ENCODE data around the gene ZNF577. TPM values are rescaled to one million over a fixed set of nuclear protein-coding genes. Genes with fewer than 3 reads are reported as not detected.
"Not testable (repeated sequence)": the region's sequence is repeated elsewhere in the genome, so short reads cannot be mapped to it uniquely, and the experiment has no call there.

Gene ZNF577
- polyA plus RNA-seq (2013, experiment 1 of 2) = 8.8 TPM
- polyA plus RNA-seq (2013, experiment 2 of 2) = 10.1 TPM

DNA sequence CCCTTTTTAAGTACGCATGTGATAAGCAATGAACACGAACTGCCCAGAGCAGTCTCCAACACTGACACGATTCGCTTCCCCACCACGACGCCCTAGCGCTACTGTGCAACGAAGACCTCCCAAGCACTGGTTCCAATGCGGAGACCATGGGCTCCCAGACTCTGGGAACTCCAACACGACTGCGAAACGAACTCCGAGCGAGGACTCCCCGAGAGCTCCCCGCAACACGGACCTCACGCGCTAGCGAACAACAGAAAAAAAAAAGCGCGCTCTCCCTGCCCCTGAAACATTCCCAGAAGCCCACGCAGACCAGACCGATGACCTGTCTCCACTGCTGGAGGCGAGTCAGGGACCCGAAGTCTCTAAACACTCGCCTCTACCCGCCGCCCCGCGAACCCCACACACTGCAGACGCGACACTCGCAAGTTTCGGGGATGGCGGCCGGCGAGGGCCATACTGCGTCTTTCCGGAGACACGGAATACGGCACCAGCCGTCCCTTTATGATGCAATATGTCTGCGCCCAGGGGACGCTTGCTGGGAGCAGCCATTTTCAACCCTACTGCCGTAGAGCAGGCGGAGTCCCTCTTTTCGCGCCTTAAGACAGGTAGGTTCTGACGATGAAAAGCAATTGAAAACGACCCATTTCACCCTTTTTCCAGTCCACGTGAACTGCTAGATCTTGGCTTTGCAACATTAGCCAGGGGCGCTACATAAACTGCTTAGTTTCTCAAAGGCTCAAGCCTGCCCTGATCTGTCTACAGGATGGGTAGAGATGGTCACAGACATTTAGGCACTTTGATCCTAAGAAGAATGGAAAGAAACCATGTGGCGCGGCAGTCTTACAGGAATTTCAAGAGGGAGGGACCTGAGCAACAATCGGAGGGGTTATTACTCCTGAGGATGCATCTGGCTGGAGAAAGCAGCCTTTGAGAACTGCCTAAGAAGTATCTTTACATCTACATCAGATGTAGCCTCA is at the start of gene ZNF577:
ZNF577 (minus strand) TSS at position 430 of the 977 bp plus-strand sequence. CDS start 7,569 bp downstream, outside the sequence.
- peak within 1 kb of the TSS; percentile 82 for H3K4me3 ChIP-seq (ENCODE audit: low read length)
- WGBS = 59% methylated on average over 56 of the region's 56 CpGs
- H3K27me3 ChIP-seq (ENCODE audit: insufficient read depth, low read length) = no peaks in the 10 kb centered on the region
- H3K36me3 ChIP-seq (ENCODE audit: insufficient read depth, low read length) = peaks cover 76% of the 10 kb centered on the region
- peaks cover 11% of the 10 kb centered on the region; the same call in 1 of the 2 replicates for H3K4me1 ChIP-seq (ENCODE audit: insufficient read depth, low read length)
- peak within 1 kb of the TSS; percentile 93 for H3K9ac ChIP-seq (ENCODE audit: low read depth, low read length)
- H3K9me3 ChIP-seq (ENCODE audit: insufficient read depth, low read depth, low read length) = peaks cover 59% of the 10 kb centered on the region
- peak within 1 kb of the TSS; percentile 96 for H3K27ac ChIP-seq (ENCODE audit: low read depth, low read length)

- 94% methylated on average over 8 of the region's 8 CpGs for whole genome bisulfite sequencing
- Histone ChIP-seq H3K9me3 (ENCODE audit: insufficient read depth, low read depth, low read length) (peaks cover 2% of the 10 kb centered on the region; the same call in 1 of the 2 replicates), H3K9ac (ENCODE audit: low read depth, low read length) (no peak overlapping the region), H3K27me3 (ENCODE audit: insufficient read depth, low read length) (no peaks in the 10 kb centered on the region), H3K4me3 (ENCODE audit: low read length) (no peak overlapping the region), H3K27ac (ENCODE audit: low read depth, low read length) (no peak overlapping the region), H3K36me3 (ENCODE audit: insufficient read depth, low read length) (peaks cover 84% of the 10 kb centered on the region), H3K4me1 (ENCODE audit: insufficient read depth, low read length) (no peaks in the 10 kb centered on the region; the same call in 1 of the 2 replicates)
Observed at GRCh38 chr19:51931921-51932320, 44.2 kb upstream of the ZNF577 start.

- H3K4me1 ChIP-seq (ENCODE audit: insufficient read depth, low read length) = no peaks in the 10 kb centered on the region; the same call in 1 of the 2 replicates
- H3K9ac ChIP-seq (ENCODE audit: low read depth, low read length) = peak overlapping the region; percentile 98
- no peaks in the 10 kb centered on the region for H3K27me3 ChIP-seq (ENCODE audit: insufficient read depth, low read length)
- peaks cover 29% of the 10 kb centered on the region for H3K9me3 ChIP-seq (ENCODE audit: insufficient read depth, low read depth, low read length)
- H3K36me3 ChIP-seq (ENCODE audit: insufficient read depth, low read length) = peaks cover 43% of the 10 kb centered on the region
- no peak overlapping the region for H3K27ac ChIP-seq (ENCODE audit: low read depth, low read length)
- peak overlapping the region; percentile 90 for H3K4me3 ChIP-seq (ENCODE audit: low read length)
- 42% methylated on average over 13 of the region's 13 CpGs for WGBS
Observed at GRCh38 chr19:51927859-51928258, 40.1 kb upstream of the ZNF577 start.

- H3K4me3 ChIP-seq (ENCODE audit: low read length) = peak within 1 kb of the TSS; percentile 90
- peak within 1 kb of the TSS; percentile 97 for H3K27ac ChIP-seq (ENCODE audit: low read depth, low read length)
- H3K4me1 ChIP-seq (ENCODE audit: insufficient read depth, low read length) = no peaks in the 10 kb centered on the region; the same call in 1 of the 2 replicates
- H3K9me3 ChIP-seq (ENCODE audit: insufficient read depth, low read depth, low read length) = peaks cover 37% of the 10 kb centered on the region
- WGBS = under 1% methylated on average over 52 of the region's 52 CpGs
- H3K9ac ChIP-seq (ENCODE audit: low read depth, low read length) = peak within 1 kb of the TSS; percentile 98
- H3K27me3 ChIP-seq (ENCODE audit: insufficient read depth, low read length) = no peaks in the 10 kb centered on the region
- H3K36me3 ChIP-seq (ENCODE audit: insufficient read depth, low read length) = peaks cover 35% of the 10 kb centered on the region
Observed at GRCh38 chr19:51926784-51927741, 39.3 kb upstream of the ZNF577 start, which contains the start of gene ZNF613. ZNF613 (plus strand) TSS chr19:51927472; CDS start chr19:51936221, 8,749 bp downstream.

- Histone ChIP-seq H3K9ac (ENCODE audit: low read depth, low read length) (peak overlapping the region; percentile 98), H3K4me1 (ENCODE audit: insufficient read depth, low read length) (no peaks in the 10 kb centered on the region; the same call in 1 of the 2 replicates), H3K27ac (ENCODE audit: low read depth, low read length) (peak overlapping the region; percentile 97), H3K27me3 (ENCODE audit: insufficient read depth, low read length) (no peaks in the 10 kb centered on the region), H3K36me3 (ENCODE audit: insufficient read depth, low read length) (peaks cover 29% of the 10 kb centered on the region), H3K4me3 (ENCODE audit: low read length) (peak overlapping the region; percentile 90), H3K9me3 (ENCODE audit: insufficient read depth, low read depth, low read length) (peaks cover 43% of the 10 kb centered on the region)
- 18% methylated on average over 11 of the region's 11 CpGs for WGBS
Observed at GRCh38 chr19:51926426-51926783, 38.7 kb upstream of the ZNF577 start.

- H3K4me1 ChIP-seq (ENCODE audit: insufficient read depth, low read length) = no peaks in the 10 kb centered on the region
- H3K27ac ChIP-seq (ENCODE audit: low read depth, low read length) = no peak overlapping the region
- H3K27me3 ChIP-seq (ENCODE audit: insufficient read depth, low read length) = no peaks in the 10 kb centered on the region
- no peak overlapping the region for H3K4me3 ChIP-seq (ENCODE audit: low read length)
- peaks cover 85% of the 10 kb centered on the region for H3K9me3 ChIP-seq (ENCODE audit: insufficient read depth, low read depth, low read length)
- no peaks in the 10 kb centered on the region for H3K36me3 ChIP-seq (ENCODE audit: insufficient read depth, low read length)
- WGBS = 91% methylated on average over 8 of the region's 8 CpGs
- H3K9ac ChIP-seq (ENCODE audit: low read depth, low read length) = no peak overlapping the region
Observed at GRCh38 chr19:51921949-51922348, 34.2 kb upstream of the ZNF577 start.

DNA sequence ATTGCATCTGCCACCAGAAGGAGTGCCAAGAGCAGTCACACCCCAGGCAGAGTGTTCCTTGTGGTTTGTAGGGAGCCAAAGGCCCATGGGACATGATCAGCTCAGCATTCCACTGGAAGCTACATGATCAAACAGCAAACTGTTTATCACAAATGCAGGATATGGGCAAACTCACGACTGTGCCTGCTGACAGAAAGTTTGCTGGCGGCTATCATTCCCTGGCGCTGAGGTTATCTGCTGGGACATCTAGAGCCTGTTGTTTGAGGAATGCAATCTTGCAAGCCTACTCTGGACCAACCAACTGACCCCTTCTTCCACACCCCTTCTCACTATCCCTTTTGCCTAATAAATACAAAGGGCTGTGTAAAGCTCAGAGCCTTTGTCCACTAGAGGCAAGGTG is 31.9 kb upstream of the ZNF577 start:
- H3K36me3 ChIP-seq (ENCODE audit: insufficient read depth, low read length) = no peaks in the 10 kb centered on the region
- H3K4me1 ChIP-seq (ENCODE audit: insufficient read depth, low read length) = no peaks in the 10 kb centered on the region
- H3K9ac ChIP-seq (ENCODE audit: low read depth, low read length) = no peak overlapping the region
- peaks cover 93% of the 10 kb centered on the region for H3K9me3 ChIP-seq (ENCODE audit: insufficient read depth, low read depth, low read length)
- H3K4me3 ChIP-seq (ENCODE audit: low read length) = no peak overlapping the region
- 82% methylated on average over 3 of the region's 3 CpGs for WGBS
- H3K27ac ChIP-seq (ENCODE audit: low read depth, low read length) = no peak overlapping the region
- H3K27me3 ChIP-seq (ENCODE audit: insufficient read depth, low read length) = no peaks in the 10 kb centered on the region

GRCh38 chr19:51916167-51916566 is 28.4 kb upstream of the ZNF577 start:
- Histone ChIP-seq H3K4me1 (ENCODE audit: insufficient read depth, low read length) (no peaks in the 10 kb centered on the region), H3K4me3 (ENCODE audit: low read length) (no peak overlapping the region), H3K27me3 (ENCODE audit: insufficient read depth, low read length) (no peaks in the 10 kb centered on the region), H3K36me3 (ENCODE audit: insufficient read depth, low read length) (no peaks in the 10 kb centered on the region), H3K9me3 (ENCODE audit: insufficient read depth, low read depth, low read length) (peaks cover 97% of the 10 kb centered on the region), H3K9ac (ENCODE audit: low read depth, low read length) (no peak overlapping the region), H3K27ac (ENCODE audit: low read depth, low read length) (no peak overlapping the region)
- WGBS = 96% methylated on average over 1 of the region's 1 CpG

DNA sequence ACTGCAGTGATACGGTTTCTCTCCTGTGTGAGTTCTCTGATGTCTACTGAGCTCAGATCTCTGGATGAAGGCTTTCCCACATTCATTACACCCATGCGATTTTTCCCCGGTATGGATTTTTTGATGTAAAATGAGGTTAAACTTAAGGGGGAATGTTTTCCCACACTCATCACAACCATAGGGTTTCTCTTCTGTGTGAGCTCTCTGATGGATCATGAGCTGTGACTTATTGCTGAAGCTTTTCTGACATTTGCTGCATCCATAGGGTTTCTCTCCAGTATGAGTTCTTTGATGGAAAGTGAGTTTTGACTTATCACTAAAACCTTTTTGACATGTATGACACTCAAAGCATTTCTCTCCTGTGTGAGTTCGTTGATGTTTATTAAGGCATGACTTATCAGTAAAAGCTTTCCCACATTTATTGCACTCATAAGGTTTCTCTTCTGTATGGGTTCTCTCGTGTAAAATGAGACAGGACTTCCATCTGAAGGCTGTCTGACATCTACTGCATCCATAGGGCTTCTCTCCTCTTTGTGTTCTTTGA is 27.6 kb upstream of the ZNF577 start:
- 91% methylated on average over 2 of the region's 5 CpGs for WGBS
- Histone ChIP-seq H3K36me3 (ENCODE audit: insufficient read depth, low read length) (no peaks in the 10 kb centered on the region), H3K4me3 (ENCODE audit: low read length) (no peak overlapping the region), H3K27ac (ENCODE audit: low read depth, low read length) (no peak overlapping the region), H3K9ac (ENCODE audit: low read depth, low read length) (no peak overlapping the region), H3K4me1 (ENCODE audit: insufficient read depth, low read length) (no peaks in the 10 kb centered on the region), H3K9me3 (ENCODE audit: insufficient read depth, low read depth, low read length) (peaks cover 93% of the 10 kb centered on the region), H3K27me3 (ENCODE audit: insufficient read depth, low read length) (no peaks in the 10 kb centered on the region)

DNA sequence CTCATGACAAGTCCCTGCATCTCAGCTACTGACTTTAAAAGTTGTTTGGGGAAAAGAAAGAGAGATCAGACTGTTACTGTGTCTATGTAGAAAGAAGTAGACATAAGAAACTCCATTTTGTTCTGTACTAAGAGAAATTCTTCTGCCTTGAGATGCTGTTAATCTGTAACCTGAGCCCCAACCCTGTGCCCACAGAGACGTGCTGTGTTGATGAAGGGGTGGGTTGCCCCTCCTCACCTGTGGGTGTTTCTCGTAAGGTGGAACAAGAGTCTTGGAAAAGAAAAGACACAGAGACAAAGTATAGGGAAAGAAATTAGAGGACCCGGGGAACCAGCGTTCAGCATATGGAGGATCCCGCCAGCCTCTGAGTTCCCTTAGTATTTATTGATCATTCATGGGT is 20.2 kb upstream of the ZNF577 start:
- H3K36me3 ChIP-seq (ENCODE audit: insufficient read depth, low read length); H3K27me3 ChIP-seq (ENCODE audit: insufficient read depth, low read length): not testable (repeated sequence)
- peak overlapping the region; percentile 72 for H3K9ac ChIP-seq (ENCODE audit: low read depth, low read length)
- peaks cover 29% of the 10 kb centered on the region for H3K9me3 ChIP-seq (ENCODE audit: insufficient read depth, low read depth, low read length)
- H3K4me3 ChIP-seq (ENCODE audit: low read length) = peak overlapping the region; percentile 32
- peak overlapping the region; percentile 95 for H3K27ac ChIP-seq (ENCODE audit: low read depth, low read length)
- H3K4me1 ChIP-seq (ENCODE audit: insufficient read depth, low read length) = peaks cover 32% of the 10 kb centered on the region
- 87% methylated on average over 4 of the region's 5 CpGs for WGBS

Measured in HUES64 (cell line).